ENCODE measurements around the gene SMIM14.

GRCh38 chr4:39631700-39632079 lies 7.0 kb downstream of the SMIM14 start:
- TF ChIP-seq POLR2AphosphoS5 (IDR thresholded peaks at IDR 0.05; ENCODE audit: low read depth, low read length) (no peak), SIN3A (IDR thresholded peaks at IDR 0.05; ENCODE audit: borderline replicate concordance, insufficient read depth, low read length) (no peak)
